Gastrocnemius medialis (tissue), 4 donors: ENCODE data around the gene TESK1.
"Not testable (repeated sequence)": the region's sequence is repeated elsewhere in the genome, so short reads cannot be mapped to it uniquely, and the experiment has no call there.

Experiments used
- POLR2A ChIP-seq, 2 donors: fragments of 450-650 bp; IDR thresholded peaks; one replicate each; pipeline ENCODE4 v1.6.1; 2017; ENCODE audit warnings: antibody characterized with exemption in 2 of 2, mild to moderate bottlenecking in 2 of 2, moderate library complexity in 2 of 2
- TF ChIP-seq, protein P1 (sequence below), 5 experiments: fragments of 450-650 bp in 3 of 5; fragments of 200-600 bp in 2 of 5; sonication (generic) in 2 of 5; IDR thresholded peaks in 4 of 5; conservative IDR thresholded peaks in 1 of 5; 1 replicate in 4 of 5; 2 replicates in 1 of 5; pipeline ENCODE4 v1.5.1; 2016 to 2019; ENCODE audit warnings: antibody characterized with exemption in 5 of 5, mild to moderate bottlenecking in 3 of 5, moderate library complexity in 3 of 5

- not testable (repeated sequence) for TF ChIP-seq POLR2A (IDR thresholded peaks at IDR 0.05)
- TF ChIP-seq, protein P1, sequence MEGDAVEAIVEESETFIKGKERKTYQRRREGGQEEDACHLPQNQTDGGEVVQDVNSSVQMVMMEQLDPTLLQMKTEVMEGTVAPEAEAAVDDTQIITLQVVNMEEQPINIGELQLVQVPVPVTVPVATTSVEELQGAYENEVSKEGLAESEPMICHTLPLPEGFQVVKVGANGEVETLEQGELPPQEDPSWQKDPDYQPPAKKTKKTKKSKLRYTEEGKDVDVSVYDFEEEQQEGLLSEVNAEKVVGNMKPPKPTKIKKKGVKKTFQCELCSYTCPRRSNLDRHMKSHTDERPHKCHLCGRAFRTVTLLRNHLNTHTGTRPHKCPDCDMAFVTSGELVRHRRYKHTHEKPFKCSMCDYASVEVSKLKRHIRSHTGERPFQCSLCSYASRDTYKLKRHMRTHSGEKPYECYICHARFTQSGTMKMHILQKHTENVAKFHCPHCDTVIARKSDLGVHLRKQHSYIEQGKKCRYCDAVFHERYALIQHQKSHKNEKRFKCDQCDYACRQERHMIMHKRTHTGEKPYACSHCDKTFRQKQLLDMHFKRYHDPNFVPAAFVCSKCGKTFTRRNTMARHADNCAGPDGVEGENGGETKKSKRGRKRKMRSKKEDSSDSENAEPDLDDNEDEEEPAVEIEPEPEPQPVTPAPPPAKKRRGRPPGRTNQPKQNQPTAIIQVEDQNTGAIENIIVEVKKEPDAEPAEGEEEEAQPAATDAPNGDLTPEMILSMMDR (IDR thresholded peaks at IDR 0.05 in 4 of 5, conservative IDR thresholded peaks at IDR 0.05 in 1 of 5): not testable (repeated sequence)
These were observed 16.6 kb upstream of the TESK1 start for GRCh38 chr9:35588506-35588905.
